HG03520 (cell line): Measurements from ENCODE around the gene USB1.

Experiments
- ATAC-seq: cut with Tn5 transposase; IDR thresholded peaks from one replicate; pipeline ENCODE4 v1.9.1; 2021; ENCODE audit warnings: mild to moderate bottlenecking, moderate library complexity; ENCODE audit not compliant: unreplicated experiment

The USB1 gene

GRCh38 chr16:58013201-58013956 is 12.2 kb downstream of the USB1 start:
- ATAC-seq: no peak

- no peak for ATAC-seq
Observed at GRCh38 chr16:58016840-58017446, 15.7 kb downstream of the USB1 start.

- no peak for ATAC-seq
Observed at GRCh38 chr16:58018803-58019202, 17.6 kb downstream of the USB1 start.

- no peak for ATAC-seq
Observed at GRCh38 chr16:58019866-58020538, 18.8 kb downstream of the USB1 start.

GRCh38 chr16:58020628-58021521 is 19.7 kb downstream of the USB1 start:
- no peak for ATAC-seq

GRCh38 chr16:58021661-58022551 is 20.7 kb downstream of the USB1 start:
- ATAC-seq: no peak

GRCh38 chr16:58022601-58023371 is 21.6 kb downstream of the USB1 start:
- ATAC-seq: no peak

- ATAC-seq: no peak
Observed at GRCh38 chr16:58024486-58025350, 23.5 kb downstream of the USB1 start.

GRCh38 chr16:58025351-58026138 is 24.3 kb downstream of the USB1 start, which contains the start of gene MMP15:
Gene MMP15 (plus strand): TSS chr16:58025754. CDS start chr16:58026351, 597 bp downstream.
- ATAC-seq: no peak

- ATAC-seq: no peak
Observed at GRCh38 chr16:58026139-58026704, 25.0 kb downstream of the USB1 start.

- ATAC-seq: no peak
Observed at GRCh38 chr16:58026705-58027160, 25.5 kb downstream of the USB1 start.

GRCh38 chr16:58027161-58027915 is 26.1 kb downstream of the USB1 start:
- ATAC-seq: no peak

- ATAC-seq: no peak
Observed at GRCh38 chr16:58027916-58028455, 26.8 kb downstream of the USB1 start.

- ATAC-seq: no peak
Observed at GRCh38 chr16:58028541-58029070, 27.4 kb downstream of the USB1 start.

- no peak for ATAC-seq
Observed at GRCh38 chr16:58029410-58029809, 28.2 kb downstream of the USB1 start.
